SK-N-SH treated with all-trans-retinoic acid at 6 μM for 48 hours (cell line): Measurements from ENCODE around the gene EP400.

Experiments used
- ATAC-seq: fragments of 200-7000 bp; cut with Tn5 transposase; 3 replicates; pipeline ENCODE4 v1.9.1; 2020; ENCODE audit warnings: mild to moderate bottlenecking, moderate library complexity
- ARNTL ChIP-seq: fragments of 450-650 bp; formaldehyde crosslinking; IDR thresholded peaks from 2 replicates; pipeline ENCODE4 v1.5.0; 2020; ENCODE audit warnings: low read depth, mild to moderate bottlenecking, moderate library complexity, borderline replicate concordance
- BACH2 ChIP-seq: fragments of 250-450 bp; sonication (Bioruptor Pico); IDR thresholded peaks from 2 replicates; pipeline ENCODE4 v1.9.0; 2021; ENCODE audit warnings: mild to moderate bottlenecking, borderline replicate concordance
- CSDC2 ChIP-seq: fragments of 250-450 bp; sonication (Bioruptor Pico); IDR thresholded peaks from 2 replicates; pipeline ENCODE4 v1.5.0; 2020; ENCODE audit warnings: mild to moderate bottlenecking, moderate library complexity
- ESRRG ChIP-seq: fragments of 250-450 bp; sonication (Bioruptor Pico); IDR thresholded peaks from 2 replicates; pipeline ENCODE4 v1.6.1; 2021; ENCODE audit warnings: mild to moderate bottlenecking
- GLIS3 ChIP-seq: fragments of 250-450 bp; sonication (Bioruptor Pico); IDR thresholded peaks from 2 replicates; pipeline ENCODE4 v1.5.0; 2020; ENCODE audit warnings: mild to moderate bottlenecking, moderate library complexity
- ISL1 ChIP-seq: fragments of 250-450 bp; sonication (Bioruptor Pico); IDR thresholded peaks from 2 replicates; pipeline ENCODE4 v2.1.2; 2022; ENCODE audit warnings: mild to moderate bottlenecking, moderate library complexity
- OSR1 ChIP-seq: fragments of 250-450 bp; sonication (Bioruptor Pico); IDR thresholded peaks from 2 replicates; pipeline ENCODE4 v1.8.0; 2022; ENCODE audit warnings: moderate library complexity, mild to moderate bottlenecking, inconsistent platforms
- PATZ1 ChIP-seq: fragments of 250-450 bp; sonication (Bioruptor Pico); IDR thresholded peaks from 2 replicates; pipeline ENCODE4 v1.8.0; 2020; ENCODE audit warnings: mild to moderate bottlenecking, moderate library complexity, borderline replicate concordance
- PPARA ChIP-seq: fragments of 250-450 bp; sonication (Bioruptor Pico); IDR thresholded peaks from 2 replicates; pipeline ENCODE4 v1.5.0; 2020; ENCODE audit warnings: mild to moderate bottlenecking, borderline replicate concordance
- RARB ChIP-seq: fragments of 250-450 bp; sonication (Bioruptor Pico); IDR thresholded peaks from 2 replicates; pipeline ENCODE4 v1.8.0; 2021; ENCODE audit warnings: mild to moderate bottlenecking, moderate library complexity
- TOX ChIP-seq: fragments of 250-450 bp; sonication (Bioruptor Pico); IDR thresholded peaks from 2 replicates; pipeline ENCODE4 v1.8.0; 2021; ENCODE audit warnings: mild to moderate bottlenecking, moderate library complexity, borderline replicate concordance
- ZC3H10 ChIP-seq: fragments of 250-450 bp; sonication (Bioruptor Pico); IDR thresholded peaks from 2 replicates; pipeline ENCODE4 v1.5.1; 2021; ENCODE audit warnings: mild to moderate bottlenecking, moderate library complexity
- ZFP3 ChIP-seq: fragments of 250-450 bp; sonication (Bioruptor Pico); IDR thresholded peaks from 2 replicates; pipeline ENCODE4 v1.5.0; 2020; ENCODE audit warnings: mild to moderate bottlenecking, moderate library complexity
- ZFP30 ChIP-seq: fragments of 450-650 bp; formaldehyde crosslinking; IDR thresholded peaks from 2 replicates; pipeline ENCODE4 v1.5.0; 2022; ENCODE audit warnings: mild to moderate bottlenecking, moderate library complexity
- ZNF565 ChIP-seq: fragments of 450-650 bp; formaldehyde crosslinking; conservative IDR thresholded peaks from 2 replicates; pipeline ENCODE4 v1.5.0; 2020; ENCODE audit warnings: low read depth, mild to moderate bottlenecking, moderate library complexity
- ZNF70 ChIP-seq: fragments of 450-650 bp; formaldehyde crosslinking; IDR thresholded peaks from 2 replicates; pipeline ENCODE4 v1.5.0; 2020; ENCODE audit warnings: mild to moderate bottlenecking, moderate library complexity
- ZNF8 ChIP-seq: fragments of 450-650 bp; formaldehyde crosslinking; IDR thresholded peaks from 2 replicates; pipeline ENCODE4 v1.5.0; 2020; ENCODE audit warnings: mild to moderate bottlenecking, moderate library complexity
- TF ChIP-seq, protein P1 (sequence below): fragments of 250-450 bp; sonication (Bioruptor Pico); IDR thresholded peaks from 2 replicates; pipeline ENCODE4 v1.5.0; 2020; ENCODE audit warnings: mild to moderate bottlenecking, moderate library complexity
- TF ChIP-seq, protein P2 (sequence below): fragments of 250-450 bp; sonication (Bioruptor Pico); IDR thresholded peaks from 2 replicates; pipeline ENCODE4 v1.5.1; 2021; ENCODE audit warnings: mild to moderate bottlenecking, moderate library complexity
- TF ChIP-seq, protein P3 (sequence below): fragments of 250-450 bp; sonication (Bioruptor Pico); IDR thresholded peaks from 2 replicates; pipeline ENCODE4 v1.5.1; 2020; ENCODE audit warnings: low read depth, mild to moderate bottlenecking, moderate library complexity

The EP400 gene

GRCh38 chr12:132033627-132034026 lies 83.9 kb downstream of the EP400 start:
- TF ChIP-seq, protein P1, sequence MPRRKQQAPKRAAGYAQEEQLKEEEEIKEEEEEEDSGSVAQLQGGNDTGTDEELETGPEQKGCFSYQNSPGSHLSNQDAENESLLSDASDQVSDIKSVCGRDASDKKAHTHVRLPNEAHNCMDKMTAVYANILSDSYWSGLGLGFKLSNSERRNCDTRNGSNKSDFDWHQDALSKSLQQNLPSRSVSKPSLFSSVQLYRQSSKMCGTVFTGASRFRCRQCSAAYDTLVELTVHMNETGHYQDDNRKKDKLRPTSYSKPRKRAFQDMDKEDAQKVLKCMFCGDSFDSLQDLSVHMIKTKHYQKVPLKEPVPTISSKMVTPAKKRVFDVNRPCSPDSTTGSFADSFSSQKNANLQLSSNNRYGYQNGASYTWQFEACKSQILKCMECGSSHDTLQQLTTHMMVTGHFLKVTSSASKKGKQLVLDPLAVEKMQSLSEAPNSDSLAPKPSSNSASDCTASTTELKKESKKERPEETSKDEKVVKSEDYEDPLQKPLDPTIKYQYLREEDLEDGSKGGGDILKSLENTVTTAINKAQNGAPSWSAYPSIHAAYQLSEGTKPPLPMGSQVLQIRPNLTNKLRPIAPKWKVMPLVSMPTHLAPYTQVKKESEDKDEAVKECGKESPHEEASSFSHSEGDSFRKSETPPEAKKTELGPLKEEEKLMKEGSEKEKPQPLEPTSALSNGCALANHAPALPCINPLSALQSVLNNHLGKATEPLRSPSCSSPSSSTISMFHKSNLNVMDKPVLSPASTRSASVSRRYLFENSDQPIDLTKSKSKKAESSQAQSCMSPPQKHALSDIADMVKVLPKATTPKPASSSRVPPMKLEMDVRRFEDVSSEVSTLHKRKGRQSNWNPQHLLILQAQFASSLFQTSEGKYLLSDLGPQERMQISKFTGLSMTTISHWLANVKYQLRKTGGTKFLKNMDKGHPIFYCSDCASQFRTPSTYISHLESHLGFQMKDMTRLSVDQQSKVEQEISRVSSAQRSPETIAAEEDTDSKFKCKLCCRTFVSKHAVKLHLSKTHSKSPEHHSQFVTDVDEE (CRISPR knock-in tag): no peak
- no peak for TF ChIP-seq ESRRG (CRISPR knock-in tag)
- TF ChIP-seq PATZ1 (CRISPR knock-in tag): no peak
- no peak for TF ChIP-seq CSDC2 (CRISPR knock-in tag)
- ATAC-seq: no peak

- no peak for ATAC-seq
- TF ChIP-seq, protein P2, sequence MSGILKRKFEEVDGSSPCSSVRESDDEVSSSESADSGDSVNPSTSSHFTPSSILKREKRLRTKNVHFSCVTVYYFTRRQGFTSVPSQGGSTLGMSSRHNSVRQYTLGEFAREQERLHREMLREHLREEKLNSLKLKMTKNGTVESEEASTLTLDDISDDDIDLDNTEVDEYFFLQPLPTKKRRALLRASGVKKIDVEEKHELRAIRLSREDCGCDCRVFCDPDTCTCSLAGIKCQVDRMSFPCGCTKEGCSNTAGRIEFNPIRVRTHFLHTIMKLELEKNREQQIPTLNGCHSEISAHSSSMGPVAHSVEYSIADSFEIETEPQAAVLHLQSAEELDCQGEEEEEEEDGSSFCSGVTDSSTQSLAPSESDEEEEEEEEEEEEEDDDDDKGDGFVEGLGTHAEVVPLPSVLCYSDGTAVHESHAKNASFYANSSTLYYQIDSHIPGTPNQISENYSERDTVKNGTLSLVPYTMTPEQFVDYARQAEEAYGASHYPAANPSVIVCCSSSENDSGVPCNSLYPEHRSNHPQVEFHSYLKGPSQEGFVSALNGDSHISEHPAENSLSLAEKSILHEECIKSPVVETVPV: no peak
- TF ChIP-seq ZC3H10 (CRISPR knock-in tag) (no peak), ZNF70 (CRISPR knock-in tag) (no peak), BACH2 (no peak), ARNTL (CRISPR knock-in tag) (no peak), RARB (CRISPR knock-in tag) (no peak), TOX (no peak), OSR1 (CRISPR knock-in tag) (no peak), ZFP30 (CRISPR knock-in tag) (no peak), ZNF565 (no peak), ZNF8 (CRISPR knock-in tag) (no peak), GLIS3 (CRISPR knock-in tag) (no peak)
- TF ChIP-seq, protein P3, sequence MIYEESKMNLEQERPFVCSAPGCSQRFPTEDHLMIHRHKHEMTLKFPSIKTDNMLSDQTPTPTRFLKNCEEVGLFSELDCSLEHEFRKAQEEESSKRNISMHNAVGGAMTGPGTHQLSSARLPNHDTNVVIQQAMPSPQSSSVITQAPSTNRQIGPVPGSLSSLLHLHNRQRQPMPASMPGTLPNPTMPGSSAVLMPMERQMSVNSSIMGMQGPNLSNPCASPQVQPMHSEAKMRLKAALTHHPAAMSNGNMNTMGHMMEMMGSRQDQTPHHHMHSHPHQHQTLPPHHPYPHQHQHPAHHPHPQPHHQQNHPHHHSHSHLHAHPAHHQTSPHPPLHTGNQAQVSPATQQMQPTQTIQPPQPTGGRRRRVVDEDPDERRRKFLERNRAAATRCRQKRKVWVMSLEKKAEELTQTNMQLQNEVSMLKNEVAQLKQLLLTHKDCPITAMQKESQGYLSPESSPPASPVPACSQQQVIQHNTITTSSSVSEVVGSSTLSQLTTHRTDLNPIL (CRISPR knock-in tag): no peak
- TF ChIP-seq, protein P1 (CRISPR knock-in tag): no peak
These were observed 86.4 kb downstream of the EP400 start for GRCh38 chr12:132036063-132036683.

- ATAC-seq: no peak
- TF ChIP-seq RARB (CRISPR knock-in tag) (no peak), ESRRG (CRISPR knock-in tag) (no peak), ZFP30 (CRISPR knock-in tag) (no peak), OSR1 (CRISPR knock-in tag) (no peak), ZNF8 (CRISPR knock-in tag) (no peak), TOX (no peak), BACH2 (no peak), ISL1 (no peak), ZFP3 (no peak), PATZ1 (CRISPR knock-in tag) (no peak), ZC3H10 (CRISPR knock-in tag) (no peak), PPARA (no peak), ARNTL (CRISPR knock-in tag) (no peak), ZNF565 (no peak)
- TF ChIP-seq, protein P3 (CRISPR knock-in tag): no peak
- TF ChIP-seq, protein P2: no peak
These were observed 91.3 kb downstream of the EP400 start for GRCh38 chr12:132040906-132041606.
